ENCODE data around the gene MCF2L2. TPM values are rescaled to one million over a fixed set of nuclear protein-coding genes. Genes with fewer than 3 reads are reported as not detected.

MCF2L2 gene
- total RNA-seq, 1 experiment from 2014 or later, result 3.9 TPM

- Mint-ChIP-seq H3K27me3 (ENCODE audit: insufficient read depth, unreplicated experiment) (peaks cover 3% of the 10 kb centered on the region), H3K9me3 (ENCODE audit: unreplicated experiment) (no peaks in the 10 kb centered on the region), H3K36me3 (ENCODE audit: insufficient read depth, unreplicated experiment) (no peaks in the 10 kb centered on the region), H3K4me1 (ENCODE audit: low read depth, unreplicated experiment) (peaks cover 8% of the 10 kb centered on the region), H3K27ac (ENCODE audit: unreplicated experiment) (no peak overlapping the region), H3K4me3 (ENCODE audit: unreplicated experiment) (no peak overlapping the region)
- no peaks in the 10 kb centered on the region for H3K27me3 ChIP-seq (replicated peaks; ENCODE audit: control insufficient read depth, insufficient read depth, low read length)
- intact Hi-C loops (cut with micrococcal nuclease; ENCODE audit: unreplicated experiment), result no loop called here
- peaks cover 12% of the 10 kb centered on the region for H3K4me1 ChIP-seq
- TF ChIP-seq CTCF (IDR thresholded peaks at IDR 0.05; ENCODE audit: insufficient read depth in 1 of 2, low read depth in 1 of 2, low read length in 1 of 2, severe bottlenecking in 1 of 2, unreplicated experiment in 1 of 2), result no peak
- H3K36me3 ChIP-seq (ENCODE audit: control insufficient read depth, insufficient read depth, low read length), result no peaks in the 10 kb centered on the region
- ChIA-PET POLR2A (no interaction called here), CTCF (no interaction called here)
- no TSS peak for BruUV-seq (replicated peaks)
- no peak for DNase-seq
- H3K4me3 ChIP-seq (ENCODE audit: low read depth, low read length), result no peak overlapping the region
- no peaks in the 10 kb centered on the region for H3K9me3 ChIP-seq
These were observed 276.5 kb downstream of the MCF2L2 start for GRCh38 chr3:183151821-183152351.

DNA sequence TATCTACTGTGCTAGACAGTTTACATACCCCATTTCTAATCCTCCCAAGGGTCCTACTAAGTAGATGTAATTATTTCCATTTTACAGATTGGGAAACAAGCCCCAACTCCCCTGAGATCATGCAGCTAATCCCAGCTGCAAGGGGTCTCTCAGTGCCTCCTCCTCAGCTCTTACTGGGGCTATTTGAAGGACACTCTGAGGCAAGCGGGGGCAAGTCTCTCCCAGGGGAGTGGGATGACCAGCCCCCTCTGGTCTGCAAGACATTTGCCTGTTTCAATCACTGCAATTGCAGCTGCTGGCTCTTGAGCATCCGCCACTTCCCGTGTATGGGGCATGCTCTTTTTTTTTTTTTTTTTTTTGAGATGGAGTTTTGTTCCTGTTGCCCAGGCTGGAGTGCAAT is 277.3 kb downstream of the MCF2L2 start:
- intact Hi-C loops (cut with micrococcal nuclease; ENCODE audit: unreplicated experiment), result no loop called here
- Mint-ChIP-seq H3K36me3 (ENCODE audit: insufficient read depth, unreplicated experiment) (no peaks in the 10 kb centered on the region), H3K27me3 (ENCODE audit: insufficient read depth, unreplicated experiment) (peaks cover 3% of the 10 kb centered on the region), H3K4me1 (ENCODE audit: low read depth, unreplicated experiment) (peaks cover 8% of the 10 kb centered on the region), H3K4me3 (ENCODE audit: unreplicated experiment) (no peak overlapping the region), H3K27ac (ENCODE audit: unreplicated experiment) (no peak overlapping the region), H3K9me3 (ENCODE audit: unreplicated experiment) (no peaks in the 10 kb centered on the region)
- Histone ChIP-seq H3K4me1 (peaks cover 12% of the 10 kb centered on the region), H3K36me3 (ENCODE audit: control insufficient read depth, insufficient read depth, low read length) (no peaks in the 10 kb centered on the region), H3K9me3 (no peaks in the 10 kb centered on the region), H3K27me3 (replicated peaks; ENCODE audit: control insufficient read depth, insufficient read depth, low read length) (no peaks in the 10 kb centered on the region), H3K4me3 (ENCODE audit: low read depth, low read length) (no peak overlapping the region)
- DNase-seq, result no peak
- BruUV-seq (replicated peaks), result no TSS peak
- TF ChIP-seq CTCF (IDR thresholded peaks at IDR 0.05; ENCODE audit: insufficient read depth in 1 of 2, low read depth in 1 of 2, low read length in 1 of 2, severe bottlenecking in 1 of 2, unreplicated experiment in 1 of 2), result no peak
- ChIA-PET POLR2A (no interaction called here), CTCF (no interaction called here)

- peaks cover 3% of the 10 kb centered on the region for H3K27me3 Mint-ChIP-seq (ENCODE audit: insufficient read depth, unreplicated experiment)
- no peak overlapping the region for H3K4me3 Mint-ChIP-seq (ENCODE audit: unreplicated experiment)
- CTCF ChIA-PET, result no interaction called here
- TF ChIP-seq CTCF (IDR thresholded peaks at IDR 0.05; ENCODE audit: insufficient read depth in 1 of 2, low read depth in 1 of 2, low read length in 1 of 2, severe bottlenecking in 1 of 2, unreplicated experiment in 1 of 2), result no peak
- H3K27me3 ChIP-seq (replicated peaks; ENCODE audit: control insufficient read depth, insufficient read depth, low read length), result no peaks in the 10 kb centered on the region
- no peaks in the 10 kb centered on the region for H3K36me3 ChIP-seq (ENCODE audit: control insufficient read depth, insufficient read depth, low read length)
- H3K4me3 ChIP-seq (ENCODE audit: low read depth, low read length), result no peak overlapping the region
- H3K4me1 Mint-ChIP-seq (ENCODE audit: low read depth, unreplicated experiment), result peaks cover 8% of the 10 kb centered on the region
- H3K4me1 ChIP-seq, result peaks cover 12% of the 10 kb centered on the region
- H3K9me3 Mint-ChIP-seq (ENCODE audit: unreplicated experiment), result no peaks in the 10 kb centered on the region
- intact Hi-C loops (cut with micrococcal nuclease; ENCODE audit: unreplicated experiment), result no loop called here
- POLR2A ChIA-PET, result interaction anchor here (0.5 kb wide), 1 partner anchor 259 kb away, joined by 3 read pairs; no protein-coding TSS in a partner anchor
- no peaks in the 10 kb centered on the region for H3K9me3 ChIP-seq
- H3K36me3 Mint-ChIP-seq (ENCODE audit: insufficient read depth, unreplicated experiment), result no peaks in the 10 kb centered on the region
- DNase-seq, result no peak
- no peak overlapping the region for H3K27ac Mint-ChIP-seq (ENCODE audit: unreplicated experiment)
- BruUV-seq (replicated peaks), result no TSS peak
These were observed 278.3 kb downstream of the MCF2L2 start for GRCh38 chr3:183149915-183150750.

All from Caco-2 (cell line).